Ramos (cell line): ENCODE measurements around the gene RASGRP2.

Source experiments
- in situ Hi-C: fragments of 300-500 bp; cut with MboI; formaldehyde crosslinking; loops from one replicate; pipeline ENCODE4 v1.14.3; 2022; ENCODE audit warnings: low sequenced_read_pairs; ENCODE audit not compliant: unreplicated experiment

RASGRP2 gene

GRCh38 chr11:64722141-64723065, 21.5 kb downstream of the RASGRP2 start:
- in situ Hi-C loops, result no loop called here

GRCh38 chr11:64721359-64721699, 22.6 kb downstream of the RASGRP2 start:
- in situ Hi-C loops, result no loop called here

- in situ Hi-C loops, result no loop called here
These were observed 23.1 kb downstream of the RASGRP2 start for GRCh38 chr11:64720640-64721358.

GRCh38 chr11:64720167-64720566, 23.8 kb downstream of the RASGRP2 start:
- in situ Hi-C loops, result no loop called here

- in situ Hi-C loops, result no loop called here
These were observed 24.5 kb downstream of the RASGRP2 start for GRCh38 chr11:64719406-64719805.

GRCh38 chr11:64718780-64719124, 25.2 kb downstream of the RASGRP2 start:
- in situ Hi-C loops, result no loop called here

- in situ Hi-C loops, result no loop called here
These were observed 25.7 kb downstream of the RASGRP2 start for GRCh38 chr11:64718084-64718779.

- in situ Hi-C loops, result no loop called here
These were observed 26.7 kb downstream of the RASGRP2 start for GRCh38 chr11:64717268-64717578.

GRCh38 chr11:64716473-64717267, 27.3 kb downstream of the RASGRP2 start:
- in situ Hi-C loops, result no loop called here

- in situ Hi-C loops, result no loop called here
These were observed 28.0 kb downstream of the RASGRP2 start for GRCh38 chr11:64715756-64716472.

GRCh38 chr11:64715110-64715509, 28.8 kb downstream of the RASGRP2 start:
- in situ Hi-C loops, result no loop called here

GRCh38 chr11:64714666-64715065, 29.3 kb downstream of the RASGRP2 start:
- in situ Hi-C loops, result no loop called here

- in situ Hi-C loops, result no loop called here
These were observed 30.1 kb downstream of the RASGRP2 start for GRCh38 chr11:64713781-64714363.

- in situ Hi-C loops, result no loop called here
These were observed 30.8 kb downstream of the RASGRP2 start for GRCh38 chr11:64713016-64713707.

GRCh38 chr11:64712430-64713015, 31.4 kb downstream of the RASGRP2 start:
- in situ Hi-C loops, result no loop called here

- in situ Hi-C loops, result no loop called here
These were observed 32.0 kb downstream of the RASGRP2 start for GRCh38 chr11:64711956-64712362.

GRCh38 chr11:64711138-64711955, 32.6 kb downstream of the RASGRP2 start:
- in situ Hi-C loops, result no loop called here
